Measurements from ENCODE around the gene MAGEB16.

MAGEB16 gene
- 0 to 0.05 reads per million in 2 donors for total RNA-seq

GRCh38 chrX:35798042-35798441 lies at the start of gene MAGEB16:
Gene MAGEB16, plus strand, starts transcription at chrX:35798342. Its CDS starts 3,855 bp downstream, at chrX:35802197.
- DNase-seq, result no peak

DNA sequence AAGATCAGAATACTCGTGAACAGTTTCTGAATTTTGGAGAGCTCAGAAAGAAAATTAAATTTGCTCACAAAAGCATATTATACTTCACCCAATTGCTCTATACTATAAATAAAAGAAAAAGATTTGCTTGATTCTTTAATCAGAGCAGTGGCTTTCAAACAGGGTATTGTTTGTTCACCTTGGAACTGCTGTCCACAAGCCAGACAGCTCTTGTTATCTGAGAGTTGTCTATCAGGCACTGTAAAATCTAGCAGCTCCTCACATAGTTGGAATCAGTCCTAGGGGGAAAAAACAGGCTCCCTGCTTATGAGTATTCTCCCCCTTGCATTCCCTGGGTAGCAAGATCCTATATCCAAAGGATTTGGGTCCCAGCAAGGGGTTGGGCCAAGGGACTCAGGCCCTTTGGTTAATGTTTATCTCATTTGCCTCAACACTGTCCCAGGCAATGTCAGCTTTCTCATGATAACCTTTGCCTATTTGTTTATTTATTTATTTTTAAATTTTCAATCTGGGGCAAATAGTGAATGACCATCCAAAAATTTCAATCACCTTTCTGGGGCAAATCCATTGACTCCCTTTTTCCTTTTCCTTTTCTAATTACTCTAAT lies 24.1 kb upstream of the MAGEB16 start:
- no peak for DNase-seq

DNA sequence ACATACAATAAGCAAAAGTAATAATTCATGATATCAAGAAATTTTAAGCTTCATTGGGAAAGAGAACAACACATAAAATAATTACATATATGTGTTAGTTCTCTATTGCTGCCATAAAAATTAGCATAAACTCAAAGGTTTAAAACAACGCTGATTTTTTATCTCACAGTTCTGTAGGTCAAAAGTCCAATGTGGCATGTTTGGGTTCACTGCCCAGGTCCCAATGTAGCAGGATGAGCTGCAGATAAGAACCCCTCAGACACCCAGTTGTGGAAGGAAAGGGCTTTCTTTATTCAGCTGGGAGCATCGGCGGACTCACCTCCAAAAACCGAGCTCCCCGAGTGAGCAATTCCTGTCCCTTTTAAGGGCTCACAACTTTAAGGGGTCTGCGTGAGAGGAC lies 13.1 kb upstream of the MAGEB16 start:
- no peak for DNase-seq

DNA sequence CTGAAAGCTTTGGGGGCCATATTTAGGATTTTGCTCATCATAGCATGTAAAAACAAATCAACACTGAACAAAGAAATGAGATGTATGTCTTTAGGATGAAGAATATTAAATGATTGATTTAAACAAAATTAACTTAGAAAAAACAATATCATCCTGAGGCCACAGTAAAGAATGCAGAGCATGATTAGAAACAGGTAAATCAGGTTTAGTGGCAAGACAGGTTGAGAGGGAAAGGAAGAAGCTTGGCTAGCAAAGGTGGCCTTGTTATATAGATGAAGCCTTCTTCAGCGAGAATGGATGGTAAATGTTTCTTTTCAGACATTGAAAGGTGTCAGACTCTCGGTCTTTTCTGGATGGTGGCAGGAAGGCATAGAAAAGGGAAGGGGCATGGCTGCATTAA lies 11.9 kb upstream of the MAGEB16 start:
- no peak for DNase-seq

- DNase-seq, result no peak
Measured at GRCh38 chrX:35787867-35788266, 10.3 kb upstream of the MAGEB16 start.

DNA sequence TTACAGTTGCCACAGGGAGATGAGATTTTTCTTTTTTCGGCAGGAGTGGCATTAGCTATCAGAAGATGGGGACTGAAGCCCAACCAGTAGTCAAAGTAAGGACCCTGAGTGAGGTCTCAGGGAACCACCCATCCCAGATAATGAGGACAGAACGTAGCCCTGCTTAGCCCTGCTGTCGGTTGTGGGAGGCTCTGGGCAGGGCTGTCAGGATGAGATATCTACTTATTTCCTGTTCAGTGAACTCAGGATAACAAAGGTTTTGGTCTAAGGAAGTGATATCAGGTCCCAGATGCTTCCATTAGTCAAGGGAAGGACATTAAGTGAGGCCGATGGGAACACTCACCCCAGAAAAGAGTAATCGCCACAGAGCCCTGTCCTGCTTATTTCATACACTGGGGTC lies 2.3 kb downstream of the MAGEB16 start:
- DNase-seq, result no peak

DNA sequence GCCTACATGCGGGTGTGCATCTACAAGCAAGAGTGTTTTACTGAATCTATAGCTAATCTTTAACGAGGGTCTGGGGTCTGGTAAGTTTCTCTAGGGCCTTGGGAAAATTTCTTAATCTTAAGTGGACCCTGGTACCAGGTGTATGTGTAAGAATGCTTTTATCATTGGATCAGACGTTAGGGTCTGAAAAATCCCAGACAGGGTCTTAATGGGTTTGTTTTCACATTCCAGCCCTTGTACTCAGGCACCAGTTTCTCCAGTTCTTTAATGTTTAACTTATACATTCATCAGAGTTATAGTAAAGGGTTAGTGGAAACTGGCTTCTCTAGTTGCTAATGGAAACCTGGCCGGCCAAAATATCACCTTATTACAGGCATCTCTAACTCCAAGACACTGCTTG lies 11.6 kb downstream of the MAGEB16 start:
- no peak for DNase-seq

GRCh38 chrX:35819241-35819640 lies 21.1 kb downstream of the MAGEB16 start:
- DNase-seq, result no peak

DNA sequence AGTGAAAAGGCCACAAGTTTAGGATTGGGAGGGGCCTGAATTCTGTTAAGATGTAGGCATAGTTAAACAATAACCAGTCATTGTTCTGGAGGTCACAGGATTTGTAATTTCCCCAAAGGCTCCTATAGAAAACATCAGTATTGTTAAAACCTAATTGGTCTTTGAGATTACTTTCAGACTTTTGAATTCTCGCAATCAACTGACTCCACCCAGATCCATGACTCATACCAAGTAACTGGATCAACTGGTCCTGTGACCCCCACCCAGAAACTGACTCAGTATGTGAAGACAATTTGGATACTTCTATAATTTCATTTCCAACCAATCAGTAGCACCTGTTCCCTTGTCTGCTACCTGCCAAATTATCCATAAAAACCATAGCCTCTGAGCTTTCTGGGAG lies 28.4 kb downstream of the MAGEB16 start:
- DNase-seq, result no peak

DNA sequence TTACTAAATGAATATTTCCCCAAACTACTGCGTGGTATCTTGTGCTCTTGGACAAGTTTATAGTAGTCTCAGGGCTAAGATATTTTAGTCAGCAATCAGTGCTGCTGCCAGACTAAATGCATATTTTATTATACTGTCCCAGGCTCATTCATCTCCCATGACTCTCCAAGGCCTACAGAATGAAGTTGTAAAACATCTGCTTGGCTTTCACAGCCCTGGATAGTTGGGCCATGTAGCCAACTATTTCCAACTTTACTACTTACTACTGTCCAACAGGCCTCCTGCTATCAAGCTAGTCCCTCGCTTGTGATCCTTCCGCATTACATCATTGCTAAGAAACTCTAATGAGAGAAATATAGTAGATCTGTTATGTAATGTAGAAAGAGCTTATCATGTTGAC lies 31.4 kb downstream of the MAGEB16 start:
- no peak for DNase-seq

DNA sequence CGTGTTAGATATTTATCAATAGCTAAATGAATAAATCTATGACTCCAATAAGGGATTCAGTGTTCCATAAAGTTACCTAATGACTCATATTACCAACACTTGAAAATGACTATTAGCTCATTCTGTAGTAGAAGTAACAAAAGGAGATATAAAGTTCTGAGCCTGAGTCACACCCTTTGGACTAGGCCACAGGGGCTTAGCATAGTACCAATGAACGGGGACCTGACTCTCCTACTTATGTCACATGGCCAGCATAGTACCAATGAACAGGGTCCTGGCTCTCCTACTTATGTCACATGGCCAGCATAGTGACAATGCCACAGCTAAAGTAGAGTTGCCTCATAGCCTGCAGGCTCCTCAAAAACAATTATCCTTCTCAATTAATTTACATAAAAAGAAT lies 43.7 kb downstream of the MAGEB16 start:
- no peak for DNase-seq

DNA sequence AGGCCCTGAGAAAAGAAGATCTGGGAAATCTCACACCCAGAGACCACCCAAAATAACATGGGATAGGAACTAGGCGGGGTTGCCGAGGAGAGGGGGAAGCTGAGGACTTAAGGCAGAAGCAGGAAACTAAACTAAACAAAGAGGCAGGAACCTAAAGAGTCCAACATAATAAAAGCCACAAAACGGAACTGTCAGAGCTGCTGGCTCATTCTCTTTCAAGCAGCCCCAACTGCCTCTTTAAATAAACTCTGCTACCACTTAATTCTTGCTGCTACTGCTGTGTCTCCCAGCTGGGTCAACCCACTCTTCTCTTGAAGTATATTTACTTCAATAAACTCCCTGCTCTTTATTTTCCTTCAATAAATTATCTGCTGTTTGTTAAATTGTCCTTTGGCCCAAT lies 44.5 kb downstream of the MAGEB16 start:
- no peak for DNase-seq

DNA sequence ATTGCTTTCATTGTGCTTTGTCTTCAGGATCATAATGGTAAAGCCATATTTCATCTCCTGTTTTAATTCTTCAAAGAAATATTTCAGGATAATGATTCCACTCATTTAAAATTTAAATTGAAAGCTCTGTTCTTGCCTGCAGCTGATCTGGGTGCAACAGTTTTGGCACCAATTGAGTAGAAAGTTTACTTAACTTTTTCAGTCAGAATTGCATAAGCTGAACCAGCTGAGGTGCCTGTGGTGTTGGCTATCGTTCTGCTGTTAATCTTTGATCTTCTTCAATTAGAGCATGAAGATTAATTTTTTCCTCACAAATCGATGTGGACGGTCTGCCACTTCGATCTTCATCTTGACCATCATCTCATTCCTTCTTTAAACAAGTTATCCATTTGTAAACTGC lies 49.6 kb downstream of the MAGEB16 start:
- no peak for DNase-seq

Measured in activated gamma-delta T cell (primary cell).